Common myeloid progenitor, CD34-positive (primary cell): ENCODE measurements around the gene TMEM229B.

Experiments
- CTCF ChIA-PET: fragments of 350-600 bp; sonication (Branson Sonifier 250); formaldehyde crosslinking; loops from one replicate; lab custom pipeline; 2021; ENCODE audit warnings: antibody characterized with exemption; lab: Charles Lee
- POLR2A ChIA-PET: fragments of 350-600 bp; sonication (Branson Sonifier 250); formaldehyde crosslinking; loops from one replicate; lab custom pipeline; 2021; ENCODE audit warnings: antibody characterized with exemption; lab: Charles Lee
- DNase-seq, 3 donors: peaks; one replicate each; pipeline versions ENCODE4 v3.0.0 to v3.0.0-alpha.2; 2013
- H3K27ac ChIP-seq, 2 experiments: 1 replicate in 1 of 2; 2 replicates in 1 of 2; pipeline ENCODE4 v1.7.0; 2013; ENCODE audit warnings: inconsistent platforms in 2 of 2, low read length in 2 of 2, mild to moderate bottlenecking in 2 of 2, low read depth in 1 of 2, moderate library complexity in 1 of 2; ENCODE audit not compliant: severe bottlenecking in 2 of 2, insufficient read depth in 1 of 2, poor library complexity in 1 of 2
- H3K27me3 ChIP-seq, 5 experiments: replicated peaks in 2 of 5; 1 replicate in 3 of 5; 2 replicates in 2 of 5; pipeline versions ENCODE4 v1.6.1 to v1.7.0; 2013; ENCODE audit warnings: low read length in 4 of 5, mild to moderate bottlenecking in 2 of 5, moderate library complexity in 2 of 5, inconsistent platforms in 1 of 5; ENCODE audit not compliant: insufficient read depth in 5 of 5, control insufficient read depth in 4 of 5
- H3K36me3 ChIP-seq, 4 experiments: 1 replicate in 2 of 4; 2 replicates in 2 of 4; pipeline versions ENCODE4 v1.6.1 to v1.7.0; 2013; ENCODE audit warnings: low read length in 3 of 4, control low read depth in 1 of 4, mild to moderate bottlenecking in 1 of 4; ENCODE audit not compliant: control insufficient read depth in 4 of 4, insufficient read depth in 4 of 4
- H3K4me1 ChIP-seq, 4 experiments: 1 replicate in 3 of 4; 2 replicates in 1 of 4; pipeline versions ENCODE4 v1.6.1 to v1.7.1; 2013; ENCODE audit warnings: low read length in 3 of 4, mild to moderate bottlenecking in 3 of 4, control low read depth in 1 of 4, inconsistent platforms in 1 of 4, moderate library complexity in 1 of 4; ENCODE audit not compliant: control insufficient read depth in 4 of 4, insufficient read depth in 4 of 4; ENCODE audit errors: control extremely low read depth in 1 of 4
- H3K4me3 ChIP-seq, 7 experiments: 1 replicate in 4 of 7; 2 replicates in 3 of 7; pipeline versions ENCODE4 v1.5.1 to v1.7.0; 2013; ENCODE audit warnings: mild to moderate bottlenecking in 7 of 7, low read length in 6 of 7, moderate library complexity in 6 of 7, inconsistent platforms in 2 of 7, low read depth in 2 of 7, control low read depth in 1 of 7; ENCODE audit not compliant: insufficient read depth in 4 of 7, control insufficient read depth in 1 of 7; ENCODE audit errors: extremely low read depth in 1 of 7
- H3K9me3 ChIP-seq, 5 experiments: 1 replicate in 4 of 5; 2 replicates in 1 of 5; pipeline versions ENCODE4 v1.6.1 to v1.7.1; 2013; ENCODE audit warnings: low read length in 4 of 5, mild to moderate bottlenecking in 2 of 5, inconsistent platforms in 1 of 5, low read depth in 1 of 5, moderate library complexity in 1 of 5; ENCODE audit not compliant: control insufficient read depth in 4 of 5, insufficient read depth in 2 of 5; ENCODE audit errors: control extremely low read depth in 1 of 5
- WGBS: methylation state at CpG from one replicate; pipeline ENCODE4 v1.1.5; 2013; ENCODE audit not compliant: insufficient coverage; 5-methylcytosine and 5-hydroxymethylcytosine counted together

The TMEM229B gene

DNA sequence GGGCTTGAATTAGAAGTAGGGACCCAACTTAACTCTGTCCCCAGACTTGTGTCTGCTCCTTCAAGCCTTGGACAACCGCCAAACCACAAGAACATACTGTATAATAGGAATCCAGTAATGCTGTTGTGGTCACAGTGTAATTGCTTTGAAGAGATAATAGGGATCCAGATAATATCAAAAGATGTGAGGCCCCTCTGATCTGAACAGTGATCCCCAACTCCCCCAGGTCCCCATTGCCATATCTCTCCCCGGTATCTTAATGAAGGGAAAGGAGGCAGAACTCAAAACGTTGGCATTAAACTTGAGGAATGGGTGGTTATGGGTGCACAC lies 36.1 kb upstream of the TMEM229B start:
- ChIA-PET CTCF (interaction anchor here (1.1 to 5.8 kb wide), 5 partner anchors 12 to 97 kb away, joined by 4 to 78 read pairs (median 51); no protein-coding TSS in a partner anchor), POLR2A (no interaction called here)
- WGBS = 0% methylated on average over 2 of the region's 3 CpGs
- Histone ChIP-seq H3K27ac (no peak overlapping the region), H3K4me3 (no peak overlapping the region), H3K36me3 (no peaks in the 10 kb centered on the region), H3K9me3 (no peaks in the 10 kb centered on the region), H3K27me3 (peaks cover 2 to 85% (median 40%) of the 10 kb centered on the region in 5 experiments), H3K4me1 (peaks cover 0 to 8% (median 6%) of the 10 kb centered on the region in 4 experiments)
- peak; percentile 31 to 81 (median 73) for DNase-seq

DNA sequence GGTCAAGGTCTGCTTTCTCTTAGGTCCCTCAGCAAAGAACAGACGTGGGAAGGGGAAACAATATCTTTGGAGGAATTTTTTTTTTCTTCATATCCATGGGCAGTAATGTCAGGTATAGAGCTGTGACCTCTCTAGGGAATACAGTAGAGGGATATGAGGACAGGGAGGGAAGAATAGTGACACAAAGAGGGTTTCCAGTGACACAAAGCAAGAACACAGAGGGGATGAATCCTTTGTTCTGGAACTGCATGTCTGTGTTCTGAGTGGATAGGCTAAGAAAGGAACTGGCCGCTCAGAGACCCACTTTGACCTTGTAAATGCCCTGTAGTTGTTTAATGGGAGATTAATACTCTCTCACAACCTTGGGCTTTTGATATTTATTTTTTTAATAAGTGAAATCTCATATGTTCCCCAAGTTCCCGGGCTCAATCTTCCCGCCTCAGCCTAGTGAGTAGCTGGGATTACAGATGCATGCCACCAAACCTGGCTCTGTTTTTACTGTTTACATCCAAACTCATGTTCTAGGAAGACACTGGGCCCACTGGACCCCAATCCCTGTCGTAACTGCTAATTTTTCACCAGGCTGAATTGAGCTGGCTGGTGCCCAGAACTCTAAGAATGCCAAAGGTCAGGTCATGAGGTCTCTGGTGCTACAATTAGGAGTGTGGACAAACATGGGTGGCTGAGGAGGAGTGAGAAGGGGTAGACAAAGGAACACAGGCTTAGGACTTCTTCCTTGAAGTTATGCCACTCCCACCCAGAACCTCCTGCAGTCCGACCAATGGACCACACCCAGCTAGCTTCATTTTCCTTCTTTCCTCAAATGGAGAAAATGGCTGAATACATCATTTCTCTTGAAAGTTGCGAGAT lies 35.5 kb upstream of the TMEM229B start:
- Histone ChIP-seq H3K4me3 (no peak overlapping the region), H3K27me3 (peaks cover 2 to 84% (median 40%) of the 10 kb centered on the region in 5 experiments), H3K9me3 (no peaks in the 10 kb centered on the region), H3K4me1 (peaks cover 0 to 8% (median 6%) of the 10 kb centered on the region in 4 experiments), H3K36me3 (no peaks in the 10 kb centered on the region), H3K27ac (no peak overlapping the region)
- 95% methylated on average over 4 of the region's 7 CpGs for WGBS
- CTCF ChIA-PET = interaction anchor here (1.1 to 5.8 kb wide), 4 partner anchors 13 to 96 kb away, joined by 4 to 78 read pairs (median 54); no protein-coding TSS in a partner anchor
- DNase-seq = no peak
- POLR2A ChIA-PET = no interaction called here

DNA sequence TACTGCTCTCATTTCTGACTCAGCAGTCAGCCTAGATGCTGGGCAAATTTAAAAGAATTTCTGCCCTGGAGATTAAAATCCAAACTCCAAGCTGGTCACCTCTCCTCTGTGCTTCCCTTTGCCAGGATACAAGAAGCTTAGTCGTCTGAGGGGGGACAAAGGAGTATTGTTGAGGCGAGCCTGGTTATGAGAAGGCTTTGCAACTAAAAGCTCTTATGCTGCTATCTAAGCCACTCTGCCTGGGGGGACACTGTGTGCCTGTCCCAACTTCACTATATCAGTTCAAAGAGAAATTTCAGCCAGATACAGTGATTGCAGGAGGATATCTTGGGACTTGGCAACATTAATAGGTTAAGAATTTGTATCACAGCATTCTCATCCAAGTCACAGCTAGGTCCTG lies 33.7 kb upstream of the TMEM229B start:
- DNase-seq = no peak
- H3K4me3 ChIP-seq = no peak overlapping the region
- ChIA-PET CTCF (interaction anchor here (1.0 to 1.4 kb wide), 2 partner anchors 9 to 12 kb away, joined by 3 to 5 read pairs; no protein-coding TSS in a partner anchor), POLR2A (interaction anchor here (1.0 kb wide), 1 partner anchor 9 kb away, joined by 3 read pairs; no protein-coding TSS in a partner anchor)
- H3K4me1 ChIP-seq = peaks cover 0 to 8% (median 6%) of the 10 kb centered on the region in 4 experiments
- no peak overlapping the region for H3K27ac ChIP-seq
- H3K9me3 ChIP-seq = no peaks in the 10 kb centered on the region
- no CpG with 5 or more reads among the region's 2 CpGs for WGBS
- no peaks in the 10 kb centered on the region for H3K36me3 ChIP-seq
- peaks cover 2 to 76% (median 33%) of the 10 kb centered on the region in 5 experiments for H3K27me3 ChIP-seq

DNA sequence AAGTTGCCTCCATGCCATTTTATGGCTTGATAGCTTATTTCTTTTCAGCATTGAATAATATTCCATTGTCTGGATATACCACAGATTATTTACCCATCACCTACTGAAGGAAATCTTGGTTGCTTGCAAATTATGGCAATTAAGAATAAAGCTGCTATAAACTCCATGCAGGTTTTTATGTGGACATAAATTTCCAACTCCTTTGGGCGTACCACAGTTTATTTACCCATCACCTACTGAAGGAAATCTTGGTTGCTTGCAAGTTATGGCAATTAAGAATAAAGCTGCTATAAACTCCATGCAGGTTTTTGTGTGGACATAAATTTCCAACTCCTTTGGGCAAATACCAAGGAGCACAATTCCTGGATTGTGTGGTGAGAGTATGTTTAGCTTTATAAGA lies 32.0 kb upstream of the TMEM229B start:
- Histone ChIP-seq H3K27me3 (peaks cover 2 to 69% (median 28%) of the 10 kb centered on the region in 5 experiments), H3K4me1 (peaks cover 0 to 21% (median 15%) of the 10 kb centered on the region in 4 experiments), H3K9me3 (no peaks in the 10 kb centered on the region), H3K36me3 (no peaks in the 10 kb centered on the region), H3K27ac (no peak overlapping the region), H3K4me3 (no peak overlapping the region)
- ChIA-PET CTCF (interaction anchor here (0.7 to 1.5 kb wide), 6 partner anchors 8 to 96 kb away, joined by 3 to 6 read pairs (median 4); no protein-coding TSS in a partner anchor), POLR2A (no interaction called here)
- no peak for DNase-seq
- no CpG with 5 or more reads among the region's 1 CpG for WGBS

DNA sequence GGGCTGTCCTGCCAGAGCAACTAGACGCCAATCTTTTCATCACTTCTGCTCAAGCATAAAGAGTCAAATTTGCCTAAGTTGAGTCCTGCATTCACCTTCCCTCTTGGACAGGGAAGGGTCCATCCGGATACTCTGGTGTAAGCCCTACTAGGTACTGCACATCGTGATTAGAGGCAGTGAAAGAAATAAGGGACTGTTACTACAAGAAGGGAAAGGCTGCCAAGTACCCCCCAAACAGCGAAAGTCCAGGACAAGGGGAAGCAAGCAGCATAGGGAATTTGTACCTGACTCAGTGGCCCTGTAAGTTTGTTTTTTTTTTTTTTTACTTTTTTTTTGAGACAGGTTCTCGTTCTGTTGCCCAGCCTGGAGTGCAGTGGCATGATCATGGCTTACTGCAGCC lies 30.9 kb upstream of the TMEM229B start:
- peaks cover 0 to 62% (median 25%) of the 10 kb centered on the region in 5 experiments for H3K27me3 ChIP-seq

DNA sequence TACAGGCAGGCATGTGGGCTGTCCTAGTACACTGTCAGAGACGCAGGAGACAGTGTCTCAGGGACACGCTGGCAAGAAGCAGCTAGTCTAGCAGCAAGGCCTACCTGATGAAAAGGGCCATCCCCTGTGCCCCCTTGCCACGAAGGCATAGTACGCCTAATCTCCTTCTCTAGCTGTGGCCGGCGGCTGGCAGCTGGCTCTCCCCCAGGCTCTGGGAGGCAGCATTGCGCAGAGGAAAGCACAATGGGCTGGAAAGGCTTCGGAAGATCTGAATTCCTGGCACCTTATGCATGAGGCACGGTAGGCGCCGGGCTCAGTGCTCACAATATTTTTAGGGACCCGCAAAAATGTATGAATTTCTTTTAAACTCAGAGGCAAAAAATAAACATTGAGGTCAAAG lies 28.6 kb upstream of the TMEM229B start:
- Histone ChIP-seq H3K36me3 (no peaks in the 10 kb centered on the region), H3K9me3 (no peaks in the 10 kb centered on the region), H3K27ac (no peak overlapping the region), H3K27me3 (peaks cover 0 to 40% (median 24%) of the 10 kb centered on the region in 5 experiments), H3K4me1 (peaks cover 0 to 30% (median 20%) of the 10 kb centered on the region in 4 experiments), H3K4me3 (no peak overlapping the region)
- ChIA-PET POLR2A (no interaction called here), CTCF (interaction anchor here (0.6 to 2.8 kb wide), 6 partner anchors 9 to 92 kb away, joined by 3 to 22 read pairs (median 3); no protein-coding TSS in a partner anchor)
- no peak for DNase-seq
- whole genome bisulfite sequencing = 84% methylated on average over 11 of the region's 12 CpGs

More for the DNA sequence above, 30.9 kb upstream of the TMEM229B start:
- ChIA-PET CTCF (interaction anchor here (1.5 kb wide), 1 partner anchor 9 kb away, joined by 6 read pairs; no protein-coding TSS in a partner anchor), POLR2A (no interaction called here)
- H3K4me1 ChIP-seq = peaks cover 0 to 21% (median 19%) of the 10 kb centered on the region in 4 experiments
- H3K36me3 ChIP-seq = no peaks in the 10 kb centered on the region
- H3K27ac ChIP-seq = no peak overlapping the region
- H3K9me3 ChIP-seq = no peaks in the 10 kb centered on the region
- no peak overlapping the region for H3K4me3 ChIP-seq
- no peak for DNase-seq
- 96% methylated on average over 4 of the region's 5 CpGs for WGBS
